Activated T-cell treated with anti-CD3 and anti-CD28 coated beads for 1 hour (primary cell): ENCODE data around the gene CSRP1.
"Not testable (repeated sequence)": the region's sequence is repeated elsewhere in the genome, so short reads cannot be mapped to it uniquely, and the experiment has no call there.

Experiments used
- DNase-seq: peaks from one replicate; pipeline ENCODE4 v3.0.0-alpha.2; 2020; ENCODE audit warnings: low read depth

Gene CSRP1

GRCh38 chr1:201506557-201507359, at the start of gene CSRP1:
Gene CSRP1 (minus strand): TSS chr1:201507123. CDS start chr1:201496303, 10,820 bp downstream.
- peak; percentile 69 for DNase-seq

DNA sequence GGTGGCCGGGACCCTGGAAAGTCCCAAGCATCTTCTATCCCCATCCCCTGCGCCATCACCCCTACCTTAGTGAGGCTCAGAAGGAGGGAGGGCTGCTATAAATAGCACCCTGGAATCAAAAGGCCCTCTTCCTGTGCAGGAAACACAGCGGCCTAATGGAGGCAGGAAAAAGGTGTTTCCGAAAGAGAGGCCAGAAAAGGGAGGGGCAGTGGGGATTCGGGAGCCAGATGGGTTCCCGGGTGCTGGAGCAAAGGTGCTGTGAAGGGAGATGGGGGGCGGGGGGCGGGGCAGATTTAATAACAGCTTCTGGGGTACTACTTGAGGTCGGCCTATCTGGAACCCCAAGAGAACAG, 48.6 kb upstream of the CSRP1 start:
- no peak for DNase-seq

DNA sequence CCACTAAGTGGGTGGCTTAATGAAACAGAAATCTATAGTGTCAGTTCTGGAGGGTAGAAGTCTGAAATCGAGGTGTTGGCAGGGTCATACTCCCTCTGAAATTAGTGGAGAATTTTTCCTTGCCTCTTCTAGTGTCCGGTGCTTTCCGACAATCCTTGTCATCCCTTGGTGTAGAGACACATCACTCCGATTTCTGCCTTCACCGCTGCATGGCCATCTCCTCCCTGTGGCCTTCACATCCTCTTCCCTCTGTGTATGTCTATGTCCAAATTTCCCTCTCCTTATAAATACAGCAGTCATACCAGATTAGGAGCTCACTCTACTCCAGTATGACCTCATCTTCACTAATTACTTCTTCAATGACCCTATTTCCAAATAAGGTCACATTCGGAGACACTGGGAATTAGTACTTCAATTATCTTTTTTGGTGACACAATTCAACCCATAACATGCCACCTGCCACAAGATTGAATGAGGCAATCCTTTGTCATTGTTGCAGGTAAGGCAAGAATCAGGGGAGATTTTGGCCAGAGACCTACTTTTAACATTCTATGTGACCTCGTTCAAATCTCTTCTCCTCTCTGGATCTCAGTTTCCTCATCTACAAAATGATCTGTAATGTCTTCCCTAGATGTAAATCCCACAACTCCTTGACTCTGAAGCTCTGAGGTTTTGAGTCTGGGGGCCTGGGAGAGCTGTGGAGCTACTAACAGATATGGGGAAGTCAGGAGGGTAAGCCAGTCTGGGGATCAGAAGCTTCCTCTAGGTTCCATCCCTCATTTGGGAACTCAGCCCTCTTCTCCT, 48.1 kb upstream of the CSRP1 start:
- DNase-seq = no peak

DNA sequence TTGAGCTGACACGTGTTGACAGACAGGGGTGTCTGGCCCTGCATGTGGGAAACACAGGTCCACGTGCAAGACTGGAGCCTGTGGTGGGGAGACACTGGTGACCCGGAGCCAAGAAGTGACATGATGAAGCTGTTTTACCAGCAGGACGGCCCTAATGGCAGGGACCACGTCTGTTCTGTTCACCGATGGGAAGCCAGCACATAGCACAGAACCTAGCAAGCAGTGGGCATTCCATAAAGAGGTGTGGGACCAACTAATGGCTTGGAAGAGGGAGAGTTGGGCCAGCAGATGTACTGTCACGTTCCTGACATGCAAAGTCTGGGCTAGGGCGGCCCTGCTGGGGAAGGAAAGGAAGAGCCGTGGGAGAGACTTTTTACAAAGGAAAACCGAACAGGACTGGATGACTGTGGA, 47.3 kb upstream of the CSRP1 start:
- no peak for DNase-seq

DNA sequence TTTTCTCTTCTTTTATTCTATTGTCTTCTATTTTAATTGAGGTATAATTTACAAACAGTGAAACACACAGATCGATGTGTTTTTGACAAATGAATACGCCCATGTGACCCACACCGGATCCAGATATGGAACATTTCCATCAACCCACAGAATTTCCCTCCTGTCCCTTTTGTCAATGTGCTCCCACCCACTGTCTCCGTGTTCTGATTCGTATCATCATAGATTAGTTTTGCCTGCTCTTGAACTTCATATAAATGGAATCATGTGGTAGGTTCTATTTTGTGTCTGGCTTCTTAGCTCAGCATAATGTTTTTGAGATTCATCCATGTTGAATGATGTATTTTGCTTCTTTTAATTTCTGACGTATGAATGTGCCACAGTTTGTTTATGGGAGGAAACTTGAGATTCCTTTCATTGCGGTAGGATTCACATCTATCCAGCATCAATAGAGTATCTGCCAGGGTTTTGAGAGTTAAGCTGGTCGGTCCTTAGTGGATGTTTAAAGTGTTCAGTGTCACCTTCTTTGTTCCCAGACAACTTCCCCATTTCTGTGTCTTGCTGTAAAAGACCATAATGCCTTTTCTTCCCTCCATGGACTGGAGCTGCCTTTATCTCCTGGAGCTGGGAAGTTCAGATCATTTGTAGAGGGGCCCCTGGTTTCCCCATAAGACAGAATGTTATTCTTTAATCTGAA, 46.7 kb upstream of the CSRP1 start:
- no peak for DNase-seq

GRCh38 chr1:201552941-201553351, 46.0 kb upstream of the CSRP1 start:
- DNase-seq = no peak

- no peak for DNase-seq
These were observed 45.2 kb upstream of the CSRP1 start for GRCh38 chr1:201551877-201552731.

DNA sequence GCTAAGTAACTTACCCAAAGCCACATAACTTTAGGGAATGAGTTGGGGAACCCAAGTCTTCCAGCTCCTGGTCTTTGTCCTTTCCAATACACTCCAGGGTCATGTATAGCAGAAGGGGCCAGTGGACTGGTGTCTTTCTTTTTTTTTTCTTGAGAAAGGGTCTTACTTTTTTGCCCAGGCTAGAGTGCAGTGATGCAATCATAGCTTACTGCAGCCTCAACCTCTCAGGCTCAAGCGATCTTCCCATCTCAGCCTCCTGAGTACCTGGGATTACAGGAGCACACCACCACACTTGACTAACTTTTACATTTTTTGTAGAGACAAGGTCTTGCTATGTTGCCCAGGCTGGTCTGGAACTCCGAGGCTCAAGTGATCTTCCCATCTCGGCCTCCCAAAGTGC, 44.2 kb upstream of the CSRP1 start:
- DNase-seq = no peak

DNA sequence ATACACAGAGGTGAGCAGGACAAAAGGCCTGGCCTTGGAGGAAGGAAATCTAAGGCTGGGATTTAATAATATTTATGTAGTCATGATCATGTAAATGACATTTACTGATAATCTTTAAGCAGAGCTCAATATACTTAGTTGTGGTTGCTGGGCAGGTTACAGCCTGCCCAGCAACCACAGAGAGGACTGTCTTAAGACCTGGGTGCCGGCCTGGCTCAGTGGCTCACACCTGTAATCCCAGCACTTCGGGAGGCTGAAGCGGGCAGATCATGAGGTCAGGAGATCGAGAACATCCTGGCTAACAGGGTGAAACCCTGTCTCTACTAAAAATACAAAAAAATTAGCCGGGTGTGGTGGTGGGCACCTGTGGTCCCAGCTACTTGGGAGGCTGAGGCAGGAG, 42.6 kb upstream of the CSRP1 start:
- DNase-seq = not testable (repeated sequence)

DNA sequence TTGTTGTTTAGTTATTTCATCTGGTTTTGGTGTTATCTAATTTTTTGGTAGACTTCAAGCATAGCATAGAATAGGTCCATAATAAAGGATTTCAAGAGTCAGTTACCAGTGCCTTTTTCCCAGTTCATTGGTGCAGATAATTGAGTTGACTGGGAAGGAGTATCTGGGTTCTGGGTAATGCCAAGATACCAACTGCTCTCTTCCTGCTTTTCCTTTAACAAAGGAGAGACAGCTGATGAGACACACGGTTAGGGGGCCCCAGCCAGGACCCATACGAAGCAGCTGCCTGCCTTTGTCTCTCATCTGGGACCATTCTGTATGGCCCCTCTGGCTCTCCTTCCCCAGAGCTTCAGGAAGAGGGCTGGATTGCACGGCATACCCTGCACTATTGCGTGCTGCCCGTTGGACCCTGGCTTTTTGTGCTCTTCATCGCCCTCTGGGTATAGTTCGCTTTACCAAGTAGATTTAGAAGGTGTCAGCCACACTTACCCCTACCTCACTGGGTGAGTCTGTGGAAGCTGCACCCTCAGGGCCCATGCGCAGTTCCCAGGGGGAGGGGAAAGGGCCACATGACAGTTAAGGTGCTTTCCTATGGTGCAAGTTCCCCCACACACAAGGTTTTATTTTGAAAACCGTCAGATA, 39.0 kb upstream of the CSRP1 start:
- DNase-seq = no peak

DNA sequence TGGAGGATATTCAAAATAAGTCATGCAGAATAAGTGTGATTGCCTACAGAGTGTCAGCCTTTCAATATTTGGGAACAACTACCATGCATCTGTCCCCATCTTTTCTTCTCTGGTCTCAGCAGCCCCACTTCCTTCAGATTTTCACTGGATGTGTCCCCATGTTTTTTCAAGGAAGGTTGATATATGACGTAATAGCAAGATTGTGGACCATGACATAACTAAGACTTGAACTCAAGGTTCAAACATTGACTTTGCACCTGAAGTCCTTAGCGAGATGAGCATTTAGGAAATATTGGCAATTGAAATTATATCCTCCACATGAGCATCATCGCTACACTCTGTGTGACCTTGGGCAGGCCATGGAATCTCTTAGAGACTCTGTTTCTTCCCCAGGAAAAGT, 37.8 kb upstream of the CSRP1 start:
- DNase-seq = no peak

DNA sequence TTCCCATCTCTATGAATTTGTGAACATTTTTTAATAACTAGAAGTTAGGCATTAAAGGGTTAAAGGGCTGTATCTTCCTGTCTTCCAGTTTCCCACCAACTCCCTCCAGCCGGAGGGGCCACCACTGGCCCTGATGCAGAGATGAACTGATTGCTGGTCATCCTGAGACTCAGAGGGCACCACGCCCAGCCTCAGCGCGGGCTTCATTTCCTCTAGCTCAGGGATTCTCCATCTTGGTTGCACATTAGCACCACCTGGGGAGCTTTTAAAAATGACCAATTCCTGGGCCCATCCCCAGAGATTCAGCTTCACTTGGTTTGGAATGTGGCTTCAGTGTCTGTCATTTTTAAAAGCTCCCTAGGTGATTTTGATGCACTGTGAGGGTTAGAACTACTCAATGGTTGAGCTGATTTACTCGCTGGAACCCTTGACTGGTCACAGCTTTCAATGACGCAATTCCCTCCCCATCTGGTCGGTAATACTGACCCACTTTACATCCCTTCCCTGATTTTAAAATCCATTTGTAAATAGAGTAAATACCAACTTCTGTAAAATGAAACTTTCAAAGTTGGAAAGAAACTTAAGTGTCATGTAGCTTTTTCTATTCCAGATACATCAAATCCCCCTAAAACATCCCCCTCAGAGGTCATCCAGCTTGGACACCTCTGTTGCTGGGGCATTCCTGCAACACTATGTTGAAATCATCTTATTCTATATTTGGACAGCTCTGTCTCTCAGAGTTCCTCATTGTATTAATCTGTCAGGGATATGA, 37.1 kb upstream of the CSRP1 start:
- no peak for DNase-seq

DNA sequence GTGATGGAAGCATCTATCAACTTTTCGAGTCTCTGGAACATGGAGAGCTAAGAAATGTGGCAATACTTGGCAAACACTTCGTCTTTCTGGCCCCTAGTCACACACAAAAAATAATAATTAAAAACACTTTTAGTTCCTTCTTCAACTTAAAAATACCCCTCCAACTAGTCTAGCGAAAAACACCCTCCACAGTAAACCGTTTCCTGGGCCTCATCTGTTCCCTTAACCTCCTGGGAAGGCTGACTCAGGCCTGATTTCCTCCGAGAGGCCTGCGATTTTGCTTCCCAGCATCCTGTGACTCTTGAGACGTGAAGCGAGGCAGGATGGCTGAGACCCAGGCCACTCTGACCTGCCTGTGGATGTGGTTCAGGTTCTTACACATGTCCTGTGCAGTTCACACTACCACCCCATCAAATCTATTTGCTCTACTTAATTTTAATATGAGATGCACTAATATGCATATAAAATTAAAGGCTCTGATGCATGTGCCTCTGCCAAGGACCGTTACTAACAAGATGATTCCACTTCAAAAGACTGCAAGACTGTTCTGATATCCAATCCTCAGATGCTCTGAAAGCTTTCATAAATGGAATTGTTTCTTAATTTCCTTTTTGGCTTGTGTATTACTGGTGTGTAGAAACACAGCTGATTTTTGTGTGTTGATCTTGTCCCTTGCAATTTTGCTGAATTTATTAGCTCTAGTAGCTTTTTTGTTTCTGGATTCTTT, 35.5 kb upstream of the CSRP1 start:
- DNase-seq = no peak

DNA sequence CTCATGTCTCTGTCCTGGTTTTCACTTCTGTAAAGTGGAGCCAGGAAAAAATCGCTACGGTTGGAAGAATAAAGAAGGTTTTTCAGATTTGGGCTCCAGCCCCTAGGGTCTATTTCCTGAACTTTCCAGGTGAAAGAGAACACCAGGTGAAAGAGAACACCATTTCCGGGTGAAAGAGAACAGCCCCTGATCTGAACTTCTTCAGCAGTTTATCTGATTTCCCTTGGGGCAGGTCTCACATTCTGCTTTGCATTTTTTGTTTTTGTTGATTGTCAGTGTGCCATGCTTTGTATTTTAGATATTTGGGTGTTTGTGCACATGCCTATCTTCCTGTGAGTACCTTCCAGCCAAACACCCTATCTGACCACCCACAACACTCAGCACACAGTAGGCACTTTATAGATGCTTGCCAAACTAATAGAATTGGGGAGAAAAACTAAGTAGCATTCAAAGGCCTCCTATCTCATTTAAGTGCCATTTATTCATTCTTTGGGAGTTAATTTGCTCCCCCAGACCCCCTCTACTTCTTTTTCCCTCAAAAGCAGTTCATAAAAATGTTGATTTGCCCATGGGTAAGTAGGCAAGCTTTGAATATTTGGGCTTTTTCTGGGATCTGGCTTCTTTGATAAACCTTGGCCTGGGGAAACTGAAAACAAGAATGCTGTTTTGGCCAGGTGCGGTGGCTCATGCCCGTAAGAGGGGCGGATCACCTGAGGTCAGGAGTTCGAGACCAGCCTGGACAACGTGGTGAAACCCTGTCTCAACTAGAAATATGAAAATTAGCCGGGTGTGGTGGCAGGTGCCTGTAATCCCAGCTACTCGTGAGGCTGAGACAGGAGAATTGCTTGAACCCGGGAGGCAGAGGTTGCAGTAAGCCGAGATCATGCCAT, 34.2 kb upstream of the CSRP1 start:
- no peak for DNase-seq

- no peak for DNase-seq
These were observed 32.9 kb upstream of the CSRP1 start for GRCh38 chr1:201539561-201540431.

DNA sequence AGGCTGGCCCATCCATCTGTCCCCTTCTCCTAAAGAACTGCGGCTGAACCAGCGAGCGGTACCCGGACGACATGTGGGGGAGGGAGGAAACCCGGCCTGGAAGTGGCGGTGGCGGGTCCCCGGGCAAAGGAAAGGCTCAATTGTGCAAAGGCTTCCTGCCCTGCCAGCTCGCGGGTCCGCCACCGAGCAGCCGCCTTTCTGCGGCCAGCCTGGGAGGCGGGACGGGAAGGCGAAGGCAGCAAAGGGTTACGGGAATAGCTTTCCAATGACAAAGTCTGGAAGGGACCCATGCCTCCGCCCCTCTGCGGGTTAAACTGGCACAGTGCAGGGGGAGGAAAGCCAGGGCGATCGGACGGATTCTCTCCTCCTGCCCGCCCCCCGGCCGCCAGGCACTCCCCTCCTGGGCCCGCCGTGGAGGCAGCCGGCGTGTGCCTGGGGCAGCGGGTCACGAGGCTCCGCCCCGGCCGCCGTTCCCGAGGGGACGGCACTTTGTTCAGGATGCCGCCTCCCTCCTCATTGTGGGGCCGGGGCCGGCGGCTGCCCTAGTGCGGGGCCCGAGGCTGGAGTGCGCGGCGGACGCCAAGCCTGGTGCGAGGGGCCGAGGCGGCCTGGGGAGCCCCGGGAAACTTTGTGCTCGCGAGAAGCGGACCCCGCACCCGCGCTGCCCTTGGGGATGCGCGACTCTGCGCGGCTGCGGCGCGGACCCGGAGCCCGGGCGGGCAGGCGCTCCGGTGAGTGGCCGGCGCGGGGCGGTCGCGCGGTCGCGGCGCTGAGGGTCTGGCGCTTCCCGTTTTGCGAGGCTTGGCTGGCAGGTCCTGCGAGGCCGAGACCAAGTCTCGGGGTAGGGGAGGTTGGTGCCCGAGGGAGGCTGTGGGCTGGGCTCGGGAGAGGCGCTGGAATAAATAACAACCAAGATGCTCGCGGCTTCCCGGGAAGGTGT, 32.0 kb upstream of the CSRP1 start, which contains the start of gene NAV1:
Gene NAV1 (plus strand): TSS at position 516 of the 940 bp plus-strand sequence. CDS start 83,758 bp downstream, outside the sequence.
- no peak for DNase-seq
